ENCODE measurements around the gene KCNA3. TPM values are rescaled to one million over a fixed set of nuclear protein-coding genes. Genes with fewer than 3 reads are reported as not detected.

The KCNA3 gene
- 0.14 and 0.18 TPM in 2 replicates for total RNA-seq

DNA sequence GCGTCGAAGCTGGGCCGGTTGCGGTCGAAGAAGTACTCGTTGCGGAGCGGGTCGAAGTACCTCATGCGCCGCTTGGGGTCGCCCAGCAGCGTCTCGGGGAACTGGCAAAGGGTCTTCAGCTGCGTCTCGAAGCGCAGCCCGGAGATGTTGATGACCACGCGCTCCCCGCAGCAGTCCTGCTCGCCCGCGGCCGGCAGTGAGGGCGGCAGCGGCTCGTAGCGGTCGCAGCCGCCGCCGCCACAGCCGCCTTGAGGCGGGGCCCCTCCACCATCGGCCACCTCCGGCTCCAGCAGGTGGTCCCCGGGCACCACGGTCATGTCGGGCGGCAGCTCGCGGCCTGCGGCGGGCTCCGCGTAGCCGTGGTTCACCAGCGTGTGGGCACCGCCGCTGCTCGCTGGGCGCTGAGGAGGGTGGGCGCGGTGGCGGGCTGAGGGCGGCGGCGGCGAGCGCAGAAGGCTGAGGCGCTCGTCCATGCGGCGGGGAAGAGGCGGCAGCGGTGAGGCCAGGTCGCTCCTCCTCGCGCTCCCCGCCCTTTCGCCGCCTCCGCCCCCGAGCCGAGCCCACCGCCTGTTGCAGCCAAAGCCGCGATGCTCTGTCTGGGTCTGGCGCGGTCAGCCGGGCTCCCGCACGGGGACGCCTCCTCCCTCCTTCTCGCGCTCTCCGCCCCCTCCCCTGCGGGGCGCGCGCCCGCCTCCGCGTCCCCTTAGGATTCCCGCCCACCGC, at the start of gene KCNA3:
Gene KCNA3 (minus strand): TSS at position 604 of the 723 bp plus-strand sequence. CDS start 131 bp downstream, at position 473.

Other genes with a start within 250 kb of the KCNA3 start
- 0.14 TPM in 1 of 2 replicates, not detected in the other for gene PROK1, start 223.8 kb downstream of the KCNA3 start, total RNA-seq
- gene KCNA10, start 155.8 kb downstream of the KCNA3 start, total RNA-seq: under 0.01 TPM in 1 of 2 replicates, not detected in the other
- under 0.01 TPM in 1 of 2 replicates, not detected in the other for gene KCNA2, start 68.6 kb downstream of the KCNA3 start, total RNA-seq
- not detected in 2 replicates for gene CD53, start 198.2 kb upstream of the KCNA3 start, total RNA-seq